Measurements from ENCODE around the gene TMEM154. TPM values are rescaled to one million over a fixed set of nuclear protein-coding genes. Genes with fewer than 3 reads are reported as not detected.

The TMEM154 gene
- total and polyA plus RNA-seq, 4 donors: under 0.01 to 5.4 (median 2.6) TPM

GRCh38 chr4:152687974-152688599 lies 8.3 kb upstream of the TMEM154 start:
- H3K27me3 ChIP-seq (ENCODE audit: control insufficient read depth in 1 of 2, insufficient read depth in 2 of 2, low read length in 1 of 2): no peaks in the 10 kb centered on the region

DNA sequence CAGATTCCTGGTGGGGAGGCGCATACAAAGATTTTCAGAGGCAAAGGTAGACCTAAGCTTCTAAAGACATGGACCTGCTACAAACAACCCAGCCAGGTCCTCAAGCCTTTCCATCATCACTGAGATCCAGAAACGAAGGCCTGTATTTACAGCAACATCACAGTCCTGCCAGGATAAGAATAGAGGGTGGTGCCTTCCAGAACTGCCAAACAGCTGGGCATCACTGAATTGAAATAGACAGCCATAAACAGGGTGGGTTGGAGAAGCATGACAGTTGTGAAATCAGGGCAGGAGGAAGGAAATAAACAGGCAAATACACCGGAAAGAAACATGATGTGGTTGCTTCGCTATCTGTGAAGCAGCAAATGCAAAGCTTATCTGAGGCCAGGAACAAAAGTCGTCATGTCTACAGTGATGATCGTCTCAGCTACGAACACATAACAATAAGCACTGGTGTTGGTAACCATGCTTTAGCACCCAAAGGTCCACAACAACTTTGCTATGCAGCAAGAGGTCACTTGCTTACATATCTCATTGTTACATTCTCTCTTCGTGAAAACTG lies 6.7 kb upstream of the TMEM154 start:
- Histone ChIP-seq H3K4me1 (ENCODE audit: control insufficient read depth in 1 of 2, insufficient read depth in 2 of 2, low read length in 2 of 2) (no peaks in the 10 kb centered on the region), H3K4me3 (ENCODE audit: low read length in 2 of 2) (no peak overlapping the region), H3K27me3 (ENCODE audit: control insufficient read depth in 1 of 2, insufficient read depth in 2 of 2, low read length in 1 of 2) (no peaks in the 10 kb centered on the region), H3K27ac (ENCODE audit: low read depth in 1 of 2, low read length in 2 of 2) (no peak overlapping the region), H3K36me3 (ENCODE audit: control insufficient read depth in 1 of 2, insufficient read depth in 2 of 2, low read length in 1 of 2) (no peaks in the 10 kb centered on the region), H3K9me3 (ENCODE audit: control insufficient read depth, low read length) (no peaks in the 10 kb centered on the region)
- 79% methylated on average over 8 of the region's 8 CpGs for WGBS, 2 donors
- intact Hi-C loops (cut with DNase I): no loop called here
- ATAC-seq (ENCODE audit: low FRiP score) (no peak), DNase-seq (no peak)

More at GRCh38 chr4:152687974-152688599, 8.3 kb upstream of the TMEM154 start:
- DNase-seq: no peak
- Histone ChIP-seq H3K36me3 (ENCODE audit: control insufficient read depth in 1 of 2, insufficient read depth in 2 of 2, low read length in 1 of 2) (no peaks in the 10 kb centered on the region), H3K27ac (ENCODE audit: low read depth in 1 of 2, low read length in 2 of 2) (no peak overlapping the region), H3K9me3 (ENCODE audit: control insufficient read depth, low read length) (no peaks in the 10 kb centered on the region), H3K4me1 (ENCODE audit: control insufficient read depth in 1 of 2, insufficient read depth in 2 of 2, low read length in 2 of 2) (no peaks in the 10 kb centered on the region), H3K4me3 (ENCODE audit: low read length in 2 of 2) (no peak overlapping the region)
- ATAC-seq (ENCODE audit: low FRiP score): no peak
- intact Hi-C loops (cut with DNase I): no loop called here
- 42 to 60% methylated on average over 2 of the region's 2 CpGs for WGBS, 2 donors

DNA sequence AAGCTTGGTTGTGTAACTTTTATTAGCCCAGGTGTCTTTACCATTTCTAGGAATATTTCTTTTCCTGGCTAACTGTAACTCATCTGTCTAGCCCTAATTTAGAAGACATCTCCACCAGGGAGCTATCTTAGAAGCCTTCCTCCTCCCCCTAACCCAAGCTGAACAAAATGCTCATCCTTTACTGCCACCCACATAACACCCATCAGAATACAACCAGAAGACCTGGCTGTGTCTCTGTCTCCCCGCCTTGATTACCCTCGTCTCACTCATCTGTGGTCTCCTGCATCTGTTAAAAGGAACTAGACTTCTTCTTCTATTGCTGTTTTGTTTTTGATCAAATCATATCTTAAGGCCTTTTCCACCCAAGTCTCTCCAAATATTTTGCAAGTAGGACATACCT lies 4.8 kb upstream of the TMEM154 start:
- no peaks in the 10 kb centered on the region for H3K36me3 ChIP-seq (ENCODE audit: control insufficient read depth in 1 of 2, insufficient read depth in 2 of 2, low read length in 1 of 2)
- H3K9me3 ChIP-seq (ENCODE audit: control insufficient read depth, low read length): no peaks in the 10 kb centered on the region
- no peaks in the 10 kb centered on the region for H3K4me1 ChIP-seq (ENCODE audit: control insufficient read depth in 1 of 2, insufficient read depth in 2 of 2, low read length in 2 of 2)
- WGBS, 2 donors: 69 to 70% methylated on average over 2 of the region's 2 CpGs
- DNase-seq (no peak), ATAC-seq (ENCODE audit: low FRiP score) (no peak)
- H3K27me3 ChIP-seq (ENCODE audit: control insufficient read depth in 1 of 2, insufficient read depth in 2 of 2, low read length in 1 of 2): no peaks in the 10 kb centered on the region
- no peak overlapping the region for H3K4me3 ChIP-seq (ENCODE audit: low read length in 2 of 2)
- H3K27ac ChIP-seq (ENCODE audit: low read depth in 1 of 2, low read length in 2 of 2): no peak overlapping the region
- intact Hi-C loops (cut with DNase I): no loop called here

GRCh38 chr4:152684007-152684406 lies 4.2 kb upstream of the TMEM154 start:
- no peak overlapping the region for H3K4me3 ChIP-seq (ENCODE audit: low read length in 2 of 2)
- ATAC-seq (ENCODE audit: low FRiP score) (no peak), DNase-seq (no peak)
- WGBS, 2 donors: 59 to 61% methylated on average over 3 of the region's 3 CpGs
- H3K4me1 ChIP-seq (ENCODE audit: control insufficient read depth in 1 of 2, insufficient read depth in 2 of 2, low read length in 2 of 2): no peaks in the 10 kb centered on the region
- no peaks in the 10 kb centered on the region for H3K9me3 ChIP-seq (ENCODE audit: control insufficient read depth, low read length)
- no peaks in the 10 kb centered on the region for H3K27me3 ChIP-seq (ENCODE audit: control insufficient read depth in 1 of 2, insufficient read depth in 2 of 2, low read length in 1 of 2)
- H3K36me3 ChIP-seq (ENCODE audit: control insufficient read depth in 1 of 2, insufficient read depth in 2 of 2, low read length in 1 of 2): no peaks in the 10 kb centered on the region
- intact Hi-C loops (cut with DNase I): no loop called here
- no peak overlapping the region for H3K27ac ChIP-seq (ENCODE audit: low read depth in 1 of 2, low read length in 2 of 2)

DNA sequence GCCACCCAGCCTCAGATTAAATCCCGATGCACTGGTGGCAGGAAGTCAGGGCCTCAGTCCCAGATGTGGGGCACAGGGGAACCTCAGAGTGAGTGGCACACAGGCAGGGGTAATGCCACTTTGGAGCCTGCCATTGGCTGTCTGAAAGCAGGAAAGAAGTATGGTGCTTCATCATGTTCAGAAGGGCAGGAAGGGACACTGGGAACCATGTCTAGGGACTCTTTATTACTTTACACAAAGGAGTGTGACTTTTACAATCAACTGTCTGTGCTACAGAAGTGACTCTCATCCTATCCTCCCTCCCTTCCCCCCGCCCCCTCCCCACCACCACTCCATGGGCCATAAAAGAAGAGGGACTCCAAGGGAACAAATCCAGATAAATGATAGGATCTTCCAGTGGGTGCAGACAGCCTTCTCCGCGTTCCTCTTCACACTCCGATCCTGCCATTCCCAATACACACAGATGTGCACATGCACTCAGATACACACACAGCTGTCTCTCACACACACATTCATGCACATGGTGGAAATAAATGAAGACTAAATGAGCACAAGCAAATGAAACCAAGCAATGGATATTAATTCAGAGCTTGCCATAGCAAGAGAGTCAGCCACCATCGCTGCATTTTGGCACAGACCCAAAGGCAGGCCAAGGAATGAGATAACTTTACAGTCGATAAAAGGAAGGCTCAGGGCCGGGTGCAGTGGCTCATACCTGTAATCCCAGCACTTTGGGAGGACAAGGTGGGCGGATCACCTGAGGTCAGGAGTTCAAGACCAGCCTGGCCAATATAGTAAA lies 2.5 kb upstream of the TMEM154 start:
- ATAC-seq (ENCODE audit: low FRiP score): no peak
- Histone ChIP-seq H3K27me3 (ENCODE audit: control insufficient read depth in 1 of 2, insufficient read depth in 2 of 2, low read length in 1 of 2) (no peaks in the 10 kb centered on the region), H3K4me3 (ENCODE audit: low read length in 2 of 2) (no peak overlapping the region), H3K27ac (ENCODE audit: low read depth in 1 of 2, low read length in 2 of 2) (no peak overlapping the region), H3K36me3 (ENCODE audit: control insufficient read depth in 1 of 2, insufficient read depth in 2 of 2, low read length in 1 of 2) (no peaks in the 10 kb centered on the region), H3K9me3 (ENCODE audit: control insufficient read depth, low read length) (no peaks in the 10 kb centered on the region), H3K4me1 (ENCODE audit: control insufficient read depth in 1 of 2, insufficient read depth in 2 of 2, low read length in 2 of 2) (no peaks in the 10 kb centered on the region)
- DNase-seq: no peak
- 52 to 62% methylated on average over 9 of the region's 9 CpGs for WGBS, 2 donors
- intact Hi-C loops (cut with DNase I): no loop called here

GRCh38 chr4:152680988-152681603 lies 1.3 kb upstream of the TMEM154 start:
- 76 to 77% methylated on average over 8 of the region's 8 CpGs for WGBS, 2 donors
- DNase-seq (no peak), ATAC-seq (ENCODE audit: low FRiP score) (no peak)
- no peak overlapping the region for H3K4me3 ChIP-seq (ENCODE audit: low read length in 2 of 2)
- no peak overlapping the region for H3K27ac ChIP-seq (ENCODE audit: low read depth in 1 of 2, low read length in 2 of 2)
- no peaks in the 10 kb centered on the region for H3K27me3 ChIP-seq (ENCODE audit: control insufficient read depth in 1 of 2, insufficient read depth in 2 of 2, low read length in 1 of 2)
- no peaks in the 10 kb centered on the region for H3K9me3 ChIP-seq (ENCODE audit: control insufficient read depth, low read length)
- H3K4me1 ChIP-seq (ENCODE audit: control insufficient read depth in 1 of 2, insufficient read depth in 2 of 2, low read length in 2 of 2): no peaks in the 10 kb centered on the region
- intact Hi-C loops (cut with DNase I): no loop called here
- no peaks in the 10 kb centered on the region for H3K36me3 ChIP-seq (ENCODE audit: control insufficient read depth in 1 of 2, insufficient read depth in 2 of 2, low read length in 1 of 2)

- Histone ChIP-seq H3K36me3 (ENCODE audit: control insufficient read depth in 1 of 2, insufficient read depth in 2 of 2, low read length in 1 of 2) (no peaks in the 10 kb centered on the region), H3K27ac (ENCODE audit: low read depth in 1 of 2, low read length in 2 of 2) (no peak overlapping the region), H3K4me1 (ENCODE audit: control insufficient read depth in 1 of 2, insufficient read depth in 2 of 2, low read length in 2 of 2) (no peaks in the 10 kb centered on the region), H3K4me3 (ENCODE audit: low read length in 2 of 2) (no peak overlapping the region), H3K27me3 (ENCODE audit: control insufficient read depth in 1 of 2, insufficient read depth in 2 of 2, low read length in 1 of 2) (no peaks in the 10 kb centered on the region), H3K9me3 (ENCODE audit: control insufficient read depth, low read length) (no peaks in the 10 kb centered on the region)
- DNase-seq: no peak
- intact Hi-C loops (cut with DNase I): no loop called here
- ATAC-seq (ENCODE audit: low FRiP score): no peak
- 44 to 47% methylated on average over 1 of the region's 1 CpG for WGBS, 2 donors
Measured at GRCh38 chr4:152678841-152679240, 956 bp downstream of the TMEM154 start.

- Histone ChIP-seq H3K9me3 (ENCODE audit: control insufficient read depth, low read length) (no peaks in the 10 kb centered on the region), H3K36me3 (ENCODE audit: control insufficient read depth in 1 of 2, insufficient read depth in 2 of 2, low read length in 1 of 2) (no peaks in the 10 kb centered on the region), H3K4me3 (ENCODE audit: low read length in 2 of 2) (no peak overlapping the region), H3K4me1 (ENCODE audit: control insufficient read depth in 1 of 2, insufficient read depth in 2 of 2, low read length in 2 of 2) (no peaks in the 10 kb centered on the region), H3K27me3 (ENCODE audit: control insufficient read depth in 1 of 2, insufficient read depth in 2 of 2, low read length in 1 of 2) (no peaks in the 10 kb centered on the region), H3K27ac (ENCODE audit: low read depth in 1 of 2, low read length in 2 of 2) (no peak overlapping the region)
- 87 to 93% methylated on average over 2 of the region's 2 CpGs for WGBS, 2 donors
- no peak for ATAC-seq (ENCODE audit: low FRiP score)
- no peak for DNase-seq
- intact Hi-C loops (cut with DNase I): no loop called here
Measured at GRCh38 chr4:152677117-152677516, 2.7 kb downstream of the TMEM154 start.
